NCI-H146 treated with DMSO at 0.1 percent for 48 hours (cell line): ENCODE results near the gene KRTAP12-3.
"Not testable (repeated sequence)": the region's sequence is repeated elsewhere in the genome, so short reads cannot be mapped to it uniquely, and the experiment has no call there.

ENCODE experiments used
- DNase-seq: peaks from one replicate; lab custom pipeline; 2025; ENCODE audit not compliant: unreplicated experiment; lab: John Stamatoyannopoulos, UW

The KRTAP12-3 gene

DNA sequence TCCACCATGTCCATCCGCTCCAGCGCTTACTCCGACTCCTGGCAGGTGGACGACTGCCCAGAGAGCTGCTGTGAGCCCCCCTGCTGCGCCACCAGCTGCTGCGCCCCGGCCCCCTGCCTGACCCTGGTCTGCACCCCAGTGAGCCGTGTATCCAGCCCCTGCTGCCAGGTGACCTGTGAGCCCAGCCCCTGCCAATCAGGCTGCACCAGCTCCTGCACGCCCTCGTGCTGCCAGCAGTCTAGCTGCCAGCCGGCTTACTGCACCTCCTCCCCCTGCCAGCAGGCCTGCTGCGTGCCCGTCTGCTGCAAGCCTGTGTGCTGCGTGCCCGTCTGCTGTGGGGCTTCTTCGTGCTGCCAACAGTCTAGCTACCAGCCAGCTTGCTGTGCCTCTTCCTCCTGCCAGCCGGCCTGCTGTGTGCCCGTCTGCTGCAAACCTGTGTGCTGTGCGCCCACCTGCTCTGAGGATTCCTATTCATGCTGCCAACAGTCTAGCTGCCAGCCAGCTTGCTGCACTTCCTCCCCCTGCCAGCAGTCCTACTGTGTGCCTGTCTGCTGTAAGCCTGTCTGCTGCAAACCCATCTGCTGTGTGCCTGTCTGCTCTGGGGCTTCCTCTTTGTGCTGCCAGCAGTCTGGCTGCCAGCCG lies 30.4 kb upstream of the KRTAP12-3 start:
- peak; percentile 54 for DNase-seq

DNA sequence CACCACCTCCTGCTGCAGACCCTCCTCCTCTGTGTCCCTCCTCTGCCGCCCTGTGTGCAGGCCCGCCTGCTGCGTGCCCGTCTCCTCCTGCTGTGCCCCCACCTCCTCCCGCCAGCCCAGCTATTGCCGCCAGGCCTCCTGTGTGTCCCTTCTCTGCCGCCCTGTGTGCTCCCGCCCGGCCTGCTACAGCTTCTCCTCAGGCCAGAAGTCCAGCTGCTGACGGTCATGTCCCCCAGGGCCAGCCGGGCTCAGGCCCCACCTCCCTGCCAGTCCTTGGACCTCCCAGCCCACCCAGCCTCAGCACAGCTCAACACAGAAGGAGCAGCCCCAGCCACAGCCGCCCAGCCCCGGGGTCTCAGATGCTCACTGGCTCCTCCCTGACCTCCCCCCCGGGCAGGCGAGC lies 29.9 kb upstream of the KRTAP12-3 start:
- not testable (repeated sequence) for DNase-seq

DNA sequence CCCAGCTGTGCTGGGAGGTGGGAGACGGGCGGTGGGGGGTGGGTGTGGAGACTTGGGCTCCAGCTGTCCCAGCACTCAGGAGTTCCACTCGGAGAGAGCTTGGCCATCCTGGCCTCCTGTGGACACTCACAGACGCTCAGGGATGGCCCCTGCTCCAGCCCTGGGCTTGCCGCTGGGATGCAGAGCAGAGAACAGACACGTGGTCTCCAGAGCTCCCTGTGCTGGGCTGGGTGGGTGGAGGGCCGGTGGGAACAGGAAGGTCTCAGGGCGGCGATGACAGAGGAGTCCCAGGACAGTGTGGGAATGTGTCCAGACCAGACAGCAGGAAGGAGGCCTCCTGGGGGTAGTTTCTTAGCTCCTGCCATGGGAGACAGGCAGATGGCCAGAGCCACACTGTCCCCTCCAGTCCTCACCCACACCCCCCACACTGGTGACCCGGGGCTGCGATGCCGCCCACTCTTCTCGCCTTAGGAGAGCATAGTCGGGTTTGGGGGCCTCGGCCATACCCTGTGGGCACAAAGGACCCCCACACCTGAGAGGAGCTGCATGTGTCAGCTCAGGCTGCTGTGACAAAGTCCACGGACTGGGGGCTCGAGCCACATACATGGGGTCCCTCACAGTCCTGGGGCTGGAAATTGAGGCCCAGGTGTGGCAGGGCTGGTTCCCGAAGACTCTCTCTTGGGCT lies 28.9 kb upstream of the KRTAP12-3 start:
- DNase-seq = no peak

DNA sequence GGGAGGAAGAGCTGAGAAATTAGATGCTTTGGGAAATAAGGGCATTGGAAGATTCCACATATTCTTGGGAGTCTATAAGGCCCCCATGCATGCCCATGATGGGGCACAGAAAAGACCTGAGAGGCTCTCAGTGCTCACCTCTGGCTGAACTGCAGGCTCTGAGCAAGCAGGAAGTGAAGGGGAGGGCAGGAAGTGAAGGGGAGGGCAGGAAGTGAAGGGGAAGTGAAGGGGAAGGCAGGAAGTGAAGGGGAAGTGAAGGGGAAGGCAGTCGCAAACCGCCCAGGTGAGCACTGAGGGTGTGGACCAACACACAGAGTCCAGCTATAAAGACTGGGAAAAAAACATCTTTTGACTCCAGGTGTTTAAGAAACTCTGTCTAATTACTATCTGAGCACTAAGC lies 27.3 kb upstream of the KRTAP12-3 start:
- no peak for DNase-seq

DNA sequence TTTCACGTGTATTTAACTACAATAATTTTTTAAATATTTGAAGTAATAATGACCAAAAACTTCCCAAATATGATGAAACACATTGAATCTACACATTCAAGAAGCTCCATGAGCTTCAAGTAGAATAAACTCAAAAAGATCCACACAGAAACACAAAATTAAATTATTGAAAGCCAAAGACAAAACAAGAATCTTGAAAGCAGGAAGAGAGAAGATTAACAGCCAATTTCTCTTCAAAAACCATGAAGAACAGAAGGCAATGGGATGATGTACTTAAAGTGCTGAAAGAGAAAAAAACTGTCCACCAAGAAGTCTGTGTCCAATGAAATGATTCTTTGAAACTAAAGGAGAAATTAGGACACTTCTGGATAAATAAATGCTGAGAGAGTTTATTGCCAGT lies 25.7 kb upstream of the KRTAP12-3 start:
- no peak for DNase-seq

DNA sequence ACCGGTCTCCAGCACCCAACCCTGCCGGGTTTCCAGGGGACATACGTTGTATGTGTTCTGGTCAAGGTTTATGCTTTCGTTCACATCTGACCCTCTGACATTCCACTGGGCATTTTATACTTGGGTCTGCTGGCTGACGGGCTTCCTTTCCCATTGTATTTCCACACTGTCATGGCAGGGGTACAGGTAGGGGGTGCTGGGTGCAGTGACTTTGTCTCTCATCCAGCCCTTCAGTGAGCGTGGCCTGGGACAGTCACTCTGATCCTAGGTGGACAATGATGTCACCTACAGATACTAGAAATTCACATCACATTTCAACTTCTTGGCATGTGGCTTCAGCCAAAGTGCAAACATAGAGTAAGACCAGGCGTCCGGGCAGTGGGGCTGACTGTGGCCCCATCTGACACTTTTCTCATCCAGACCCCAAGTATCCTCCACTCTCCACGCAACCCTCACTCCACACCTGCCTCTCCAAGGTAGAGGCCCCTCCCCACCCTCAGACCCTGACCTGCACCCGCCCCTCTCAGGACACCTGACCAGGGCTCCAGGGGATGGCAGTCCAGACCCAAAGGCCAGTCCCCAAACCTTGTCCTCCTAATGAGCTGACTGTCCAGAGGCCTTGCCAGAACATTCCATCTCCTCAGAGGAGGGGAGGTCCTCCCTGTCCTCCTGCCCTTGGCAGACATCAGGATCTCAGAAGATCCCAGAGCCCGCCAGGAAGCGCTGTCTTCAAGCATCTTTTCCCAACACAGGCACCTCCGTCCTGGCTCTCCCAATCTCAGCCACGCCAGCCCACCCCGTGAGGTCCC lies 21.3 kb upstream of the KRTAP12-3 start:
- DNase-seq = no peak

DNA sequence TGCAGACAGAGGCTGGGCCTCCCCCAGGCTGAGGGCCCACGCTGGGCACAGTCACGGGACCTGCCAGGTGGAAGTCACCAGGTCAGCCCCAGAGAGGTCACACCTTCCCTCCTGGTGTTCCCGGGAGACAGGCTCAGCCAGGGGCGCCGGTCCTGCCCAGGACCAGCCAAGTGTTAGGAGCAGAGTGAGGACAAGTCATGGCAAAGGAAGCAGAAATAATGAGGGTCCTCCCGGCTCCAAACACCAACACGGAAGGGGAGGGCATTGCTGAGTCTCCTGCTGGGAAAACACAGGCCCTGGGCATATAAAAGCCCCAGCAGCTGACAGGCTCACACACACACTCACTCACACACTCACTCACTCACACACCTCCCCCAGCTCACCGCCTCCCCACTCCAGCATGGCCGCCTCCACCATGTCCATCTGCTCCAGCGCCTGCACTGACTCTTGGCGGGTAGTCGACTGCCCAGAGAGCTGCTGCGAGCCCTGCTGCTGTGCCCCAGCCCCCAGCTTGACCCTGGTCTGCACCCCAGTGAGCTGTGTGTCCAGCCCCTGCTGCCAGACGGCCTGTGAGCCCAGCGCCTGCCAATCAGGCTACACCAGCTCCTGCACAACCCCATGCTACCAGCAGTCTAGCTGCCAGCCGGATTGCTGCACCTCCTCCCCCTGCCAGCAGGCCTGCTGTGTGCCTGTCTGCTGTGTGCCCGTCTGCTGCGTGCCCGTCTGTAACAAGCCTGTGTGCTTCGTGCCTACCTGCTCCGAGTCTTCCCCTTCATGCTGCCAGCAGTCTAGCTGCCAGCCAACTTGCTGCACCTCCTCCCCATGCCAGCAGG lies 20.5 kb upstream of the KRTAP12-3 start, which contains the start of gene KRTAP10-10:
KRTAP10-10 (plus strand) TSS at position 339 of the 833 bp plus-strand sequence; CDS start at position 401, 62 bp downstream.
- DNase-seq = peak; percentile 18

DNA sequence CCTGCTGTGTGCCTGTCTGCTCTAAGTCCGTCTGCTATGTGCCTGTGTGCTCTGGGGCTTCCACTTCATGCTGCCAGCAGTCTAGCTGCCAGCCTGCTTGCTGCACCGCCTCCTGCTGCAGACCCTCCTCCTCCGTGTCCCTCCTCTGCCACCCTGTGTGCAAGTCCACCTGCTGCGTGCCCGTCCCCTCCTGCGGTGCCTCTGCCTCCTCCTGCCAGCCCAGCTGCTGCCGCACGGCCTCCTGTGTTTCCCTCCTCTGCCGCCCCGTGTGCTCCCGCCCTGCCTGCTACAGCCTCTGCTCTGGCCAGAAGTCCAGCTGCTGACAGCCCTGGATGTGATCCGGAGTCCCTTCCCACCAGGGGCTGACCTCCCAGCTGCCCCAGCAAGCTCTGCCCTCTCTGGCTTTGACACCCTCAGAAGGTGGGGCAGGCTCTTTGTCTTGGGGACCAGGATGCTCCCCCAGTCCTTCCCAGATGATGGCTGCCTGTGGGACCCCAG lies 19.8 kb upstream of the KRTAP12-3 start:
- not testable (repeated sequence) for DNase-seq

DNA sequence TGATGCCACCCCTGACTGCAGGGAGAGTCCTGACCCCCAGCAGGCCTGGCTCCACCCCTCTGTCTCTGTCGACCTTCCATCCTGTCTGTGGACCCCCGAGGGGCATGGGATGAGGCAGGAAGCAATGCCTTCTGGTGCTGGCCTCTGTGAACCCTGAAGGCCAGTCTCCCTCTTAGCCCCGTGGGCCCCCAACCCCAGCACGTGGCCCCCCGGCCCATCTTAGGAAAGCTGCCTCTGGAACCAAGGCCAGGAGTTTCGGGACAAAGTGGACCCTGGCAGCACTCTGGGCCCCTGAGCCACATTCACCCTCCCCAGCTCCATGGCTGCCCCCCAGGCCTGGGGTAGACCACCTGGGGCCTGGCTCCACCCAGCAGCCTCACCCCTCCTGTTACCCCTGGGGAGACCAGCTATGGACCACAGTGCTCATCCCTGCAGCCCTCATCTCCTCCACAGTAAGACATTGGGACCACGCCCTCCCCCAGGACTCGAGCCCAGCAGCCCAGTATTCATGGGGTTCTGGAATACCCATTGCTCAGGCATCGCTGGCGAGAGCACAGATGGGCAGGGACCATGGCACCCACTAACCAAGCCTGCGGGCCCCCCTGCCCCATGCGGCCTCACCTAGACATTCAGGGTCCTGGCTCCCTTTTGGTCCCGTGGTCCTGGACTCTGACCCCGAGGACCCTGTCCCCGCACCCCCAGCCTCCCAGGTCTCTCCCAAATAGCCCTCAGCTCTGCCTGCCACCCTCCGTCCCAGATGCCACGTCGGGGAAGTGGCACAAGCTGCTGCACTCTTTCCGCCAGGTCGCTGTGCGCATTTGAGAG lies 19.0 kb upstream of the KRTAP12-3 start:
- DNase-seq = not testable (repeated sequence)

DNA sequence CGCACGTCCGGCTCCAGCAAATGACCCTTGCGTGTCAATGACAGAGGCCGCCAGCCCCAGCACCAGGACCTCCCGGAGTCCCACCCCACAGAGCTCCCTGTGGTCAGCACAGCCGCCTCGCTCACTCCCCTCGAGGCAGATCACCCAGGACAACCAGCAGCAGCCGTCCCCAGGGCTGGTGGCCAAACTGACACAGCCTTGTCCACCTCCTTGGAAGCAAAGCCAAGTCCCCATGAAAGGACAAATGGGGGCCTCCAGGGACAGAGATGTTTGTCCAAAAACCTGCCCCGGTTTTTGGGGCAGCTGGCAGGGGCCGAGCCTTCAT lies 18.4 kb upstream of the KRTAP12-3 start:
- no peak for DNase-seq

DNA sequence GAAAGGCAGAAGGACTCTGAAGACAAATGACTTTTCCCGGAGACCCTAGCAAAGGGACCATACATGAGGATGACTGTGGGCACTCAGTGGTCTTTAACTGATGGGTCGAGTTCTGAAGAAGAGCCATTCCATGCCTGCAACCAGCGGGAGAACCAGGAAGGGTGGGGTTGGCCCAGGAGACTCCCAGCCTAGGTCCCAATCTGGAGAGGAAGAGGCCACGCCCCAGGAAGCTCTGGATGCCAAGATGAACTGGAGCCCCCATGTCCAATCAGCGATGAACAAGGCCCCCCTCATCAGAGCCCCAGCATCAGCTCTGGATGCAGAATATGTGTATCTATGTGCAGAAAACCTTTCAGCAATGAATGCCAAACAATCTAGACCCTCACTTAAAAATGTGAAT lies 17.0 kb upstream of the KRTAP12-3 start:
- DNase-seq = no peak

DNA sequence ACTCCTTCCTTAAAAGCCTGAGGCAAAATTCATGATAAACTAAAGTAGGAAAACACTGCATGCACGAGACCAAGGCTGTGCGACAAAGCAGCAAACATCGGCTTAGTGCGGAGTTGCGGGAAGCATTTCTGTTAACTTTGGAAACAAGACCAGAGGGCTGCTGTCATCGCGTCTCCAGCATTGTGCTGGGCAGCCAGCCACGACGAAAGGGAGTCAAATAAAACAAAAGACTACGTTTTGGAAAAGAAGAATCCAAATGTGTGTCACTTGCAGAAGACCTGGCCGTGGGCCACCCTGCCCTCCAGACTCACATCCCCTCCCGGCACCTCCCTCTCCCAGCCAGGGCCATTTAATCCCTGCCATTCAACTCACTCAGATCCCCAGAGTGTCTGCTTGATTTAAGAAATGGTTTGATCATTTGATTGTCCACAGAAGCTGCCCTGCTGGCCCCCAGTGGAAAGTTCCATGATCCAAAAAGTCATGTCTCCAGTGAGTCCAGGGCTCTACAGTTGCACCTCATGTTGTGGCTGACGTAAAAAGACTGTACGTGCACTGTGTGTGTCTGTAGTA lies 13.9 kb upstream of the KRTAP12-3 start:
- no peak for DNase-seq

DNA sequence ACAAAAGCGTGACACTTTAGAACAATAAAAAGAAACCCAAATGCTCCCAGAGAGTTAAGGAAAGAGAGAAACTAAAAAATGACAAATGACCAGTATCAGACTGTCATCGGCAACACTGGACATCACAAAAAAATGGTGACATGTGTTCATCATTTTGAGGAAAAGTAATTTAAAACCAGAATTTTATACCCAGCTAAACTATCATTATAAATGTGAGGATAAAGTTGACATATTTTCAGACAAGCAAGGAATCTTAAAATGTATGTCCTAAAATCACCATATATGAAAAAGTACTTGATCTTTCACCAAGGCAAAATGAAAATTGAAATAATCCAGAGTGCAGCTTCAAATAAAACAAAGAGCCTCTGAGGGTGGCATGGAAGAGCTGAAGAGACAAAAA lies 12.9 kb upstream of the KRTAP12-3 start:
- DNase-seq = no peak

DNA sequence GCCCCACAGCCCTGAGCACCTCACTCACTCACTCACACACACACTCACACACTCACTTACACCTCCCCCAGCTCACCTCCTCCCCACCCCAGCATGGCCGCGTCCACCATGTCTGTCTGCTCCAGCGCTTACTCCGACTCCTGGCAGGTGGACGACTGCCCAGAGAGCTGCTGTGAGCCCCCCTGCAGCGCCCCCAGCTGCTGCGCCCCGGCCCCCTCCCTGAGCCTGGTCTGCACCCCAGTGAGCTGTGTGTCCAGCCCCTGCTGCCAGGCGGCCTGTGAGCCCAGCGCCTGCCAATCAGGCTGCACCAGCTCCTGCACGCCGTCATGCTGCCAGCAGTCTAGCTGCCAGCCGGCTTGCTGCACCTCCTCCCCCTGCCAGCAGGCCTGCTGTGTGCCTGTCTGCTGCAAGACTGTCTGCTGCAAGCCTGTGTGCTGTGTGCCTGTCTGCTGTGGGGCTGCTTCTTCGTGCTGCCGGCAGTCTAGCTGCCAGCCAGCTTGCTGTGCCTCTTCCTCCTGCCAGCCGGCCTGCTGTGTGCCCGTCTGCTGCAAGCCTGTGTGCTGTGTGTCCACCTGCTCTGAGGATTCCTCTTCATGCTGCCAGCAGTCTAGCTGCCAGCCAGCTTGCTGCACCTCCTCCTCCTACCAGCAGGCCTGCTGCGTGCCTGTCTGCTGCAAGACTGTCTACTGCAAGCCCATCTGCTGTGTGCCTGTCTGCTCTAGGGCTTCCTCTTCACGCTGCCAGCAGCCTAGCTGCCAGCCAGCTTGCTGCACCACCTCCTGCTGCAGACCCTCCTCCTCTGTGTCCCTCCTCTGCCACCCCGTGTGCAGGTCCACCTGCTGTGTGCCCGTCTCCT lies 11.1 kb upstream of the KRTAP12-3 start, which contains the start of gene KRTAP10-11:
KRTAP10-11 (plus strand) TSS at position 49 of the 856 bp plus-strand sequence; CDS start at position 94, 45 bp downstream.
- peak; percentile 41 for DNase-seq

DNA sequence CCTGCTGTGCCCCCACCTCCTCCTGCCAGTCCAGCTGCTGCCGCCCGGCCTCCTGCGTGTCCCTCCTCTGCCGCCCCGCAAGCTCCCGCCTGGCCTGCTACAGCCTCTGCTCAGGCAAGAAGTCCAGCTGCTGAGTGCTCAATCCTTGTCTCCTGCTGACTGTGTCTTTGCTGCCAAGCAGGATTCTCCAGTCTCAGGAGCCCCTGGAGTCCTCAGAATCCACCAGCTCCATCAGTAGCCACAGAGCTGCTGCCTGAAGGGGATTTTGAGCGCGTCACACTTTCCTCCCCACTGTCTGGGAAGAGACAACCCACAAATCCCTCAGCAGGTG lies 10.5 kb upstream of the KRTAP12-3 start:
- no peak for DNase-seq

DNA sequence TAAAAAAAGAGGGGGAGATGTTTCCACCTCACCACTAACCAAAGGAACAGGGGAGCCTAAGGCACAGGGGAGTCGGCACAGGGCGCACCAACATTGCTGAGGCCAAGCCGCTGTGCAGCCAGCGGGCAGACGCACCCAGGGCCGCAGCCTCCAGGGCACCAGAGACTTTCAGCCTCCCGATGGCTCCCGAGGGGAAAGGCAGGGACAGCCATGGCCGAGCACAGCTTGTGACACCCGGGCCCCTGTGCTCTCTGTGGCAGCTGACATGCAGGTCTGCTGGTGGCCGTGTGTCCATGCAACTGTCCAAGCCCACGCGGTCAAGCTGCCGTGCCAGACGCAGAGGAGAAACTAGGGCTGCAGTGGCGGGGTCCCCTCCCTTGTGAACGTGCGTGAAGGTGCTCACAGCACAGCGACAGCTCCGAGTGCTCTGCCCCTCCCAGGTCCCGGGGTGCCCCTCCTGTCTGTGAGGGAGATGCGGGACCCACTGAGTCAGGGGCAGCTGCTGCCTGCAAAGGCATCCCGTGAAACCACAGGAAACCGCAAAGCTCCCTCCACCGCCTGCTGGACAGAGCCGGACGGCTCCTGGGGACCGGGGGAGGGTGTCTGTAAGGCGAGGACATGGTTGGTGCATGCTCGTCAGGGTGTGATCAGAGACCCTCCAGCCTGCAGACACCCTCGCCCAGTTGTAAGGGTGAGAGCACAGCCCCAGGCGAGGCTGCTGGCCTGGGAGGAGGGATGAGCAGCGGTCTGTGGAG lies 9.0 kb upstream of the KRTAP12-3 start:
- no peak for DNase-seq

DNA sequence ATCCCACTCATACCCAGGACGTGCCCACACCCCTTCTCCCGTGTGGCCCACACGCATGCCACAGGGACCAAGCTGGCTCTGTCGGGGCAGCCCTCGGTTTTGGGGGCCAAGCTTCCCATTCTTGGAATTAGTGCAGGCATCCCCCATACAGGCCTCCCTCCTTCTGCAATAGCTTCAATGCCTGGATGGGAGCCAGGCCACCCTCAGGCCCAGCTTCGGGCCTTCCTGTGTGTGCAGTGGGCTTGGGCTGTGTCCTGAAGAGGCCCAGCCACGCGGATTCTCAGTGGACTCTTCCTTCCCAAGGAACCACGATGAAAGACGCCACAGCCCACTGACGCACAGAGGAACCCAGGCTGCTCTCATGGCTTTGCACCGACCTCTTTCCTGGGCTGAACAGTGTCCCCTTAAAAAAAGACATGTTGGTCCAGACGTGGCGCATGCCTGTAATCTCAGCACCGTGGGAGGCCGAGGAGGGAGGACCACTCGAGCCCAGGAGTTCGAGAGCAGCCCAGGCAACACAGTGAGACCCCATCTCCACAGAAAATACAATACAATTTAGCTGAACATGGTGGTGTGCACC lies 8.1 kb upstream of the KRTAP12-3 start:
- no peak for DNase-seq
